Esophagus muscularis mucosa (tissue), 4 donors: ENCODE results near the gene LHFPL6. TPM values are rescaled to one million over a fixed set of nuclear protein-coding genes. Genes with fewer than 3 reads are reported as not detected.

Source experiments
- DNase-seq: peaks from one replicate; pipeline ENCODE4 v3.0.0-alpha.2; 2017; ENCODE audit errors: extremely low spot score
- H3K27ac ChIP-seq, 4 donors: fragments of 200-600 bp; sonication (generic); replicated peaks in 1 of 4; 1 replicate in 3 of 4; 2 replicates in 1 of 4; pipeline ENCODE4 v1.5.1; 2016 to 2019; ENCODE audit warnings: mild to moderate bottlenecking in 1 of 4
- H3K27me3 ChIP-seq, 4 donors: fragments of 200-600 bp; sonication (generic); one replicate each; pipeline versions ENCODE4 v1.5.1 to v1.6.0; 2016 to 2019
- H3K36me3 ChIP-seq, 4 donors: fragments of 200-600 bp; sonication (generic); one replicate each; pipeline ENCODE4 v1.5.1; 2016 to 2019
- H3K4me1 ChIP-seq, 4 donors: fragments of 200-600 bp; sonication (generic); one replicate each; pipeline ENCODE4 v1.5.1; 2016 to 2019
- H3K4me3 ChIP-seq, 4 donors: fragments of 200-600 bp; sonication (generic); 1 replicate in 2 of 4; 2 replicates in 2 of 4; pipeline ENCODE4 v1.5.1; 2016 to 2019; ENCODE audit warnings: mild to moderate bottlenecking in 4 of 4, moderate library complexity in 1 of 4
- H3K9me3 ChIP-seq, 4 donors: fragments of 200-600 bp; sonication (generic); 1 replicate in 3 of 4; 2 replicates in 1 of 4; pipeline ENCODE4 v1.5.1; 2016 to 2019
- CTCF ChIP-seq, 3 experiments: fragments of 200-600 bp in 2 of 3; fragments of 450-650 bp in 1 of 3; sonication (generic) in 2 of 3; IDR thresholded peaks; one replicate each; pipeline ENCODE4 v1.5.1; 2017 to 2019; ENCODE audit warnings: antibody characterized with exemption in 3 of 3, mild to moderate bottlenecking in 2 of 3, moderate library complexity in 1 of 3
- EP300 ChIP-seq: sonication (generic); formaldehyde crosslinking; IDR thresholded peaks from one replicate; pipeline ENCODE4 v1.6.1; 2017; ENCODE audit warnings: antibody characterized with exemption
- POLR2A ChIP-seq: fragments of 450-650 bp; IDR thresholded peaks from one replicate; pipeline ENCODE4 v1.6.1; 2017; ENCODE audit warnings: antibody characterized with exemption, moderate library complexity, mild to moderate bottlenecking, low read depth
- POLR2AphosphoS5 ChIP-seq, 2 donors: sonication (generic); formaldehyde crosslinking; IDR thresholded peaks; one replicate each; pipeline ENCODE4 v1.6.1; 2017; ENCODE audit warnings: antibody characterized with exemption in 2 of 2
- WGBS: methylation state at CpG from one replicate; pipeline ENCODE4 v1.1.5; 2018; 5-methylcytosine and 5-hydroxymethylcytosine counted together
- intact Hi-C: fragments of 100-400 bp; cut with DNase I; formaldehyde crosslinking; loops from one replicate; pipeline ENCODE4 v1.15.1; 2023
- total RNA-seq, 4 donors: library from RNA; depleted of rRNA; stranded (reverse); fragments of >200 nt; gene quantifications; one replicate each; pipeline versions ENCODE4 v1.1.0 to v1.2.1, GENCODE V29; 2016

Gene LHFPL6
- total RNA-seq, 4 donors from 2014 or later = 55.6 to 75.9 (median 72.0) TPM

- TF ChIP-seq CTCF (IDR thresholded peaks at IDR 0.05) (no peak), EP300 (no peak), POLR2A (no peak), POLR2AphosphoS5 (IDR thresholded peaks at IDR 0.05) (no peak)
- no peak for DNase-seq
- Histone ChIP-seq H3K27me3 (no peaks in the 10 kb centered on the region), H3K36me3 (no peaks in the 10 kb centered on the region), H3K4me3 (no peak overlapping the region), H3K9me3 (no peaks in the 10 kb centered on the region), H3K27ac (no peak overlapping the region), H3K4me1 (peaks cover 33 to 56% (median 47%) of the 10 kb centered on the region in 4 donors)
- WGBS = 47% methylated on average over 2 of the region's 3 CpGs
- intact Hi-C loops = no loop called here
Measured at GRCh38 chr13:39448834-39449233, 154.2 kb downstream of the LHFPL6 start.

DNA sequence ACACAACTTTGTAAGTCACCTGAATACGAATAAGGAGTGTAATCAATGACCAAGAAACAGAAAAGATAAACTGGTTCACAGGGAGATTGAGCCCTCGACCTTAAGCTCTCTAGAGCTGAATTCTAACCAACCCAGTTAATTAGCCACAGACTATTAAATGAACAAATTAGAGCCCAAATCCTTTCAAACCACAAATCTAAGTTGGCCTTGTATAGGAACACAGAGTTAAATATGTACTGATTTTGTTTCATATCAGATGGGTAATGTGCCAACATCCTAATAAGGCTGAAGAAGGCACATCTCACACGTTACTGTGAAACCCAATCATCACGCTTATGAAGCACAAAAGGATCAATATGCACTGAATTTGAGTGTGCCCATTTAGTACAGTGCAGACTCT is 156.1 kb downstream of the LHFPL6 start:
- no peak for TF ChIP-seq CTCF (IDR thresholded peaks at IDR 0.05)
- no peak for TF ChIP-seq EP300
- no peak for TF ChIP-seq POLR2AphosphoS5 (IDR thresholded peaks at IDR 0.05)
- TF ChIP-seq POLR2A = no peak
- peaks cover 19 to 37% (median 28%) of the 10 kb centered on the region in 4 donors for H3K4me1 ChIP-seq
- no peak overlapping the region for H3K27ac ChIP-seq
- H3K9me3 ChIP-seq = no peaks in the 10 kb centered on the region
- intact Hi-C loops = no loop called here
- no peak for DNase-seq
- H3K27me3 ChIP-seq = no peaks in the 10 kb centered on the region
- no peaks in the 10 kb centered on the region for H3K36me3 ChIP-seq
- no peak overlapping the region for H3K4me3 ChIP-seq
- WGBS = 98% methylated on average over 4 of the region's 4 CpGs

DNA sequence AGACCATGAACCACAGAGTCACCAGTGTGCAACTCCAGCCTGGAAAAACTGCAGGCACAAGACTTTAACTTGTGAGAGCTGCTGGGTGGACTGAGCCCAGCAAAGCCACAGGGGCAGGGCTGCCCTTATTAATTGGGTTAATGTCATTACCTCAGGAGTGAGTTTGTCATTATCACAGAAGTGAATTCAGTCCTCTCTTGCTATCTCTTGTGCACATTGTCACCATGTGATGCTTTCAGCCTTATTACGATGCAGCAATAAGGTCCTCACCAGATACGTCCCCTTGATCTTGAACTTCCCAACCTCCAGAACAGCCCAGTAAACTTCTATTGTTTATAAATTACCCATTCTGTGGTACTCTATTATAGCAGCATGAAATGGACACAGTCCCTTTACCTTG is 158.1 kb downstream of the LHFPL6 start:
- peaks cover 6 to 23% (median 12%) of the 10 kb centered on the region in 4 donors for H3K4me1 ChIP-seq
- H3K36me3 ChIP-seq = no peaks in the 10 kb centered on the region
- no peaks in the 10 kb centered on the region for H3K27me3 ChIP-seq
- H3K9me3 ChIP-seq = no peaks in the 10 kb centered on the region
- intact Hi-C loops = no loop called here
- H3K27ac ChIP-seq = no peak overlapping the region
- TF ChIP-seq POLR2A = no peak
- TF ChIP-seq POLR2AphosphoS5 (IDR thresholded peaks at IDR 0.05) = no peak
- WGBS = 98% methylated on average over 2 of the region's 2 CpGs
- H3K4me3 ChIP-seq = no peak overlapping the region
- DNase-seq = no peak

GRCh38 chr13:39433651-39434050 is 169.3 kb downstream of the LHFPL6 start:
- WGBS = 43% methylated on average over 1 of the region's 1 CpG
- H3K27ac ChIP-seq = no peak overlapping the region
- peaks cover 0 to 7% (median 0%) of the 10 kb centered on the region in 4 donors for H3K4me1 ChIP-seq
- no peak overlapping the region for H3K4me3 ChIP-seq
- DNase-seq = no peak
- H3K9me3 ChIP-seq = no peaks in the 10 kb centered on the region
- no peaks in the 10 kb centered on the region for H3K27me3 ChIP-seq
- intact Hi-C loops = no loop called here
- TF ChIP-seq POLR2AphosphoS5 (IDR thresholded peaks at IDR 0.05) = no peak
- H3K36me3 ChIP-seq = no peaks in the 10 kb centered on the region

DNA sequence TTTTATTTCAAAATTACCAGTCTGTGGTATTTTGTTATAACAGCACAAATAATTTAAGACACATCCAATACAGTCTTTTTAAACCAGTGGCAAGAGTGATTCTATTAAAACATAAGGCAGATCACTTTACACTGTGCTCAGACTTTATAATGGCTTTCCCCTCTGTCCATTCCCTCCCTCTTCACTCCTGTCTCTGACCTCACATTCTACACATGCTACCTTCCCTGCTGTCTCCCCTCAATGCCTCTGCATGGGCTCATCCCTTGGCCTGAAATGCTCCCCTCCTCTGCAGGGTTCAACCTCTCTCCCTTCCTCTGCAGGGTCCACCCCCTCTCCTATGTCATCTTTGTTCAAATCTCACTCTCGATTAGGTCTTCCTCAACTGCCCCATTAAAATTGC is 170.8 kb downstream of the LHFPL6 start:
- H3K36me3 ChIP-seq = no peaks in the 10 kb centered on the region
- H3K4me3 ChIP-seq = no peak overlapping the region
- no peaks in the 10 kb centered on the region for H3K27me3 ChIP-seq
- intact Hi-C loops = no loop called here
- no peak overlapping the region for H3K27ac ChIP-seq
- H3K4me1 ChIP-seq = peaks cover 0 to 7% (median 0%) of the 10 kb centered on the region in 4 donors
- WGBS = 84% methylated on average over 1 of the region's 1 CpG
- no peak for DNase-seq
- no peak for TF ChIP-seq POLR2A
- TF ChIP-seq POLR2AphosphoS5 (IDR thresholded peaks at IDR 0.05) = no peak
- no peak for TF ChIP-seq CTCF (IDR thresholded peaks at IDR 0.05)
- no peak for TF ChIP-seq EP300
- no peaks in the 10 kb centered on the region for H3K9me3 ChIP-seq
